VCaP (cell line): ENCODE data around the gene ZDHHC11B.

Experiments
- H3K27ac ChIP-seq: fragments of 450-650 bp; 2 replicates; pipeline ENCODE4 v1.5.1; 2017
- TF ChIP-seq, protein P1 (sequence below): fragments of 450-650 bp; conservative IDR thresholded peaks from 2 replicates; pipeline ENCODE4 v1.5.1; 2017; ENCODE audit warnings: mild to moderate bottlenecking, moderate library complexity

Gene ZDHHC11B

DNA sequence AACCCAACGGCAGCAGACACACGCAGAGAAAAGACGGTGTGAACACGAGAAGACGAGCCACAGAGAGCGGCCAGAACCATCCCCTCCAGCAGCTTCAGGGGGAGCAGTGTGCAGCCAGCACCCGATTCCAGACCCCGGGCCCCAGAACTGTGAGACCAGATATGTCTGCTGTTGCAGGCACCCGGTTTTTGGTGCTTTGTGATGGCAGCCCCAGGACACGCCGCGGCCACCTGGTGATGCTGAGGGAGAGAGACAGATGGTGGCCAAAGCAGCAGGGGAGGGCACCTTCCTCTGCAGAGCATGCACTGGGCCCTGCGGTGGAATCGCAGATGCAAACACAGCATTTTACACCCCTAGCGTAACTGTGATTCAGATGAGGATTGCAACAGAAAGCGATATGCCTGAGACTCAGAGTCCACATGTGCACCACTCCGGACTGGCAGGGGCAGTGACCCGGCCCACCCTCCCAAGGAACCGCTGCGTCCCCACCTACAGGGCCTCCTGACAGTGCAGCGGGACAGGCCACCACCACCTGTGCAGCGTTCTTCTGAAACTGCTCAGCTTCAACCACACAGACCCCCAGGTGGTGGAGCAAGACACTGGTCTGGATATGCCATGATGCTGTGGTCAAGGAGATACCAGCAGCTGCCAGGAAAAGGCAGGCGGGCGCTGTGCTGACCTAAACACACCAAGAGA is 24.0 kb downstream of the ZDHHC11B start:
- H3K27ac ChIP-seq, result no peak overlapping the region
- TF ChIP-seq, protein P1, sequence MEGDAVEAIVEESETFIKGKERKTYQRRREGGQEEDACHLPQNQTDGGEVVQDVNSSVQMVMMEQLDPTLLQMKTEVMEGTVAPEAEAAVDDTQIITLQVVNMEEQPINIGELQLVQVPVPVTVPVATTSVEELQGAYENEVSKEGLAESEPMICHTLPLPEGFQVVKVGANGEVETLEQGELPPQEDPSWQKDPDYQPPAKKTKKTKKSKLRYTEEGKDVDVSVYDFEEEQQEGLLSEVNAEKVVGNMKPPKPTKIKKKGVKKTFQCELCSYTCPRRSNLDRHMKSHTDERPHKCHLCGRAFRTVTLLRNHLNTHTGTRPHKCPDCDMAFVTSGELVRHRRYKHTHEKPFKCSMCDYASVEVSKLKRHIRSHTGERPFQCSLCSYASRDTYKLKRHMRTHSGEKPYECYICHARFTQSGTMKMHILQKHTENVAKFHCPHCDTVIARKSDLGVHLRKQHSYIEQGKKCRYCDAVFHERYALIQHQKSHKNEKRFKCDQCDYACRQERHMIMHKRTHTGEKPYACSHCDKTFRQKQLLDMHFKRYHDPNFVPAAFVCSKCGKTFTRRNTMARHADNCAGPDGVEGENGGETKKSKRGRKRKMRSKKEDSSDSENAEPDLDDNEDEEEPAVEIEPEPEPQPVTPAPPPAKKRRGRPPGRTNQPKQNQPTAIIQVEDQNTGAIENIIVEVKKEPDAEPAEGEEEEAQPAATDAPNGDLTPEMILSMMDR, result no peak

DNA sequence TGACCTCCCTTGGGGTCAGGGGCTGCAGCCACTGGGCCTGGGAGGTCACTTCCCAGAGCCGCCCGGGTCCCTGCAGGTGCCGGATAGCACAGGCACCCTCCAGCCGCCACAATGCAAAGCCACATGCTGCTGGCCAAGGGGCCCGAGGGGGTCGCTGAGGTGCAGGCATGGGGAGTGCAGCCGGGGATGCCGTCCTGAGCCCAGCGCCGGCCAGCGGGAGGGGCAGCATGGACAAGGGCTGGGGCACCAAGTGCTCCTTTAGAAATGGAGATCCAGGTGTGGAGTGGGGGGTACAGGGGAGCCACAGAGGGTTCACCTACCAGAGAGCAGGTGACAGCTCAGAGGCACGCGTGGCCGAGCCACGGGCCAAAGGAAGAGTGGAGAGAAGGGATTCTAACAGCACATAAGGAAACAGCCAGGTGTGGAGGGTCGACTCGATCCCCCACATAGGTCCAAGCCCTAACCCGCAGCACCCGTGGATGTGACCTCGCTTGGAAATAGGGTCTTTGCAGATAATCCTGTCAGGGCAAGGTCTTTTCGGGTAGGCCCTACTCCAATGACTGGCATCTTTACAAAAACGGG is 24.7 kb downstream of the ZDHHC11B start:
- H3K27ac ChIP-seq, result peak overlapping the region; percentile 47; the same call in 1 of the 2 replicates
- TF ChIP-seq, protein P1, result no peak

DNA sequence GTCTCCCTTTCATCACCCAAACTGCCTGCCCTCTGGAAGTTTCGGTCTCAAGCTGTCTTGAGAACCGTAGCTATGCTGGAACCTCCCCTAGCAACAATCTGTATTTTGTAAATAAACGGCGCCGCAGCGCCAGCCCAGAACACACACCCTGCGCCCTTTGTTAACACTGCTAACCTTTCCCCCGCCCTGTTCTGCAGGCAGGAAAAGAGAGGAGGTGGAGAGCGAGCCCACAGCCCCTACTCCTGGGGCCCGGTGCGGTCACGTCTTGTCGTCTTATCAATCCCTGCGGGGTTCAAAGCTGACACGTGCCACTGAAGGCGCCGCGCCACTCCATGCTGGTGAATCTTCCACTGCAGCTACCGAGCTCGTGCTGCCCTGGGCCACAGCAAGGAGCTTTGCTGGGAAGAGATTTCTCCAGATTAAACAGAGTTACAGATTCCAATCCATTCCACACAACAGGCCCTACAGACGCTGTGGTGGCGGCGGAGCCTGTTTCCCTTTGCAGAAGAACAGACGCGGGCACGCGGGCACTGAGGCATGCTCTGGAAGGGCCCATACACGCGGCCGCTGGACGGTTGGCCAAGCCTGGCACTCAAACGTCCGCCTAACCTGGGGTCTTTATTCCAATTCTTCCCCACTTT is 25.3 kb downstream of the ZDHHC11B start:
- TF ChIP-seq, protein P1, result no peak
- peak overlapping the region; percentile 47 for H3K27ac ChIP-seq

DNA sequence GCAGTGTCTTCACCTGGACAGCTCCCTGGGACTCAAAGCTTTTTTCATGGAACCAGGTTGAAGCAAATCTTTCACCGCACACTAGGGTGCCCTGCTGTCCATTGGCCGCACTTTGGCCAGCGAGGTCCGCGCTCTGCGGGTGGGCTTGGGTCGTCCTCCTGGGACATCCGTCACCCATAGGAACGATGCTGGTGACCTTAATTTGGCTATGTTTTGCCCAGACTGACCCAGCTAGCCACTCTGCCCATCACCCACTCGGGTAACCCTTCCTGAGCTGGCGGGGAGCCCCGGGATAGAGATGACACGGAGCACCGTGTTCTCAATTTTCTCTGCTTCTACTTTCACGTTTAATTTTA is 25.9 kb downstream of the ZDHHC11B start:
- peak overlapping the region; percentile 47 for H3K27ac ChIP-seq
- TF ChIP-seq, protein P1, result no peak

DNA sequence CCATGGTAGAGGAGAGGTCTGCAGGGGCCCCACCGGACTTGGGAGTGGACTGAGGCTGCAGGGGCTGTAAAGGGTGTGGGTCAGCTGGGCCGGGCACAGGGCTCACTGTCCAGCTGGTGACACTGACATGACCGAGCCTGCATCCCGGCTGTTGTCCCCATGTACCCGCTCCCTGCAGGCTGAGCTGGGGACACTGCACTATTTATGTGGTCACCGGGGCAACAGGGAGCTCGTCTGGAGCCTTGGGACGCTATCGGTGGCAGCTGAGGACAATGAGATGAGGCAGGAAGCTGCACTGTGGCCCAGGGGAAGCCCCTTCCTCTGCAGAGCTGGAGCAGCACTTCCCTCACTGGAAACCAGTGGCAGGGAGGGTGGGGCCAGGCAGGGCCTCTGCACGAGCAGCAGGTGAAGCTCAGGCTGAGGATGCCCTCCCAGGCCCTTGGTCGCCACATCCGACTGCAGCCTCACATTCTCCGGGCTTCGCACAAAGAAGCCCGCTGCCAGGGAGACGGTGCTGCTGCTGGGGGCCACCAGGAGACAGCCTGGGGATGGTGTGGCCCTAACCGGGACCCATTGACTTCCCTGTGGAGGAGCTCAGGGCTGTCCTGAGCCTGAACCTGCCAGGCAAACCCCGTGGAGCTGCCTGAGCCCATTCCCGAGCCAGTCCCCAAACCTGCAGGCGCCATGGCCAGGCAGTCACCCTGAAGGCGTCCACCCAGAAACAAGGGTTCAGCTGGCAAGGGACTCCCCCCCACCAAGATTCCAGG is 26.4 kb downstream of the ZDHHC11B start:
- peak overlapping the region; percentile 47 for H3K27ac ChIP-seq
- TF ChIP-seq, protein P1, result no peak

DNA sequence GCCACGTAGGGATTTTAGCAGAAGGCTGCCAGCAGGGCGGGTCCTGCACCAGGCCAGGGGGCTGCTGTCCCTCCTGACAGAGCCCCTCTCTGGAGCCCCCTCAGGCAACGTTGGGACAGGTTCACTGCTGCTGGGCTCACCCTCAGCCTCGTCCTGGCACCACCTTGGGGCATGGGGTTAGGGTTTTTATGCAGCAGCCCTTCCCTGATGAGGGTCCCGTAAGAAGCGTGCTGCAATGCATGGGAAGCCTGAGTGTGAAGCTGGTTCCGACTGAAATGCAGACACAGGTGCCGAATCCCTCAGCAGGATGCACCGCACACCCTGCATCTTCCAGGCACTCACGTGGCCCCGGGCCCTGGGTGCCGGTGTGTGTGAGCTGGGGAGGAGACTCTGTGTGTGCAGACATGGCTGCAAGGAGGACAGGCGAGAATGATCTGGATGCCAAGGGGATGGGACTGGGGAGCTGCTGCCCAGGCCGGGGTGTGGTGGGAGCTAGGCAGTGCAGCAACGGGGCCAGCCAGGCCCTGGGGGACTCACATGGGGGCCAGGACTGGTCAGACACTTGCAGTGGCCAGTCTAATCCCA is 27.1 kb downstream of the ZDHHC11B start:
- TF ChIP-seq, protein P1, result no peak
- no peak overlapping the region for H3K27ac ChIP-seq
